Smooth muscle cell of the brain vasculature (primary cell): ENCODE measurements around the gene MTERF2.

Source experiments
- DNase-seq: peaks from one replicate; pipeline ENCODE4 v3.0.0-alpha.2; 2012; ENCODE audit warnings: low read depth, low spot score

The MTERF2 gene

DNA sequence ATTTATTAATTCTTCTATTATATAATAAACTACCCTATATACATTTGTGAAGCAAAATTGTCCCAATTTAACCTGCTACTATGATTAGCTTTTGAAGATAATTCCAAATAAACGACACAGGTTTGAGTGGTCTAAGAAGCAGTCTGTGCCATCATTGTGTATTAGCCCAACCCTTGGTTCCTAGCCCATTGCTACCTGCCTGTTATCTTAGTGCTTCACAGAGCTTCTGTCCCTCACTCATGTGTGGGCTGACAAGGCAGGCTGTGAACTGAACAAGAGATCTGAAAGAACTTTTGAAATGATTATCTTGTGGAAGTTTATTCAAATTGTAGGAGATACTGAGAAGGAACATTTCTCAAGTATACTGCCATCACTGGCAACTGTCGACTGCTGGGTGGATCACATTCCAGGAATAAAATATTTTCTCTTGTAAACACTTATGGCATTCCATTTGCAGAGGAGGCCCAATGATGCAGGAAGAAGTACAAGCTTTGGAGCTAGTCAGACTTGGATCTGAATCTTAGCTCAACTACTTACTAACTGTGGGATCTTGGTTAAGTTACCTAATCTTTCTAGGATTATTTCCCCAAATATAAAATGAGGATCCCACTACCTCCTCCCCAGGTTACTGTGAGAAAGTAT, 7.8 kb upstream of the MTERF2 start:
- DNase-seq, result no peak

DNA sequence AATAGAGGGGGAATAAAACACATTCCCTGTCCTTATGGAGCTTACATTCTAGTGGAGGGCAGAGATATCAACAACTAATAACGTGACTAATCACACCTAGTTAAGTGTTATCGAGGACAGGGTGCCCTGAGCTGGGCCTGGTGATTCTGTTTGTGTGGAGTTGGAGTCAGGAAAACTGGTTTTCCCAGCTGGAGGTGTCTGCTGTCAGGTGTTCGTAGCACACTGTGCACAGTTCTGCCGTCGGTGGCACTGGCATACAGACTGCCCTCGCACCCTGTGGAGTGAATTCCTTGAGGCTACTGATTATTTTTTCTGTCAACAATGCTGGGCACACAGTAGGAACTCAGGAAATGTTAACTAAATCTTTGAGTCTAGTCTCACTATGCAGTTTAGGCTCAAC, 900 bp upstream of the MTERF2 start:
- DNase-seq, result no peak

DNA sequence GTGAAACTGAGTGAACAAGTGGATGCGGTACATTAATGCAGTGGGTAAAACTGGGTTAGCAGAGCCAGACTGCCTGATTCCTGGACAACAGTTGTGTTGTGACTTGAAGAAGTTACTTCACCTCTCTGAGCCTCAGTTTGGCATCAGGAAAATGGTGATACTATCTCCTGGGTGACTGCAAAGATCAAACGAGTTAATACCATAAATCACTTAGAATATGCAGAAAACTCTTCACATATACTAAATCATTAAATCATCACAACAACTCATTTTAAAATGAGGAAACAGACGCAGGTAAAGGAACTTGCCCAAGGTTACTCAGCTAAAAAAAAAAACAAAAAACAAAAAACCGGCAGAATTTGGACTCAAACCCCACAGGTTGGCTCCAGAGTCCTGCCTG, 811 bp downstream of the MTERF2 start:
- no peak for DNase-seq

DNA sequence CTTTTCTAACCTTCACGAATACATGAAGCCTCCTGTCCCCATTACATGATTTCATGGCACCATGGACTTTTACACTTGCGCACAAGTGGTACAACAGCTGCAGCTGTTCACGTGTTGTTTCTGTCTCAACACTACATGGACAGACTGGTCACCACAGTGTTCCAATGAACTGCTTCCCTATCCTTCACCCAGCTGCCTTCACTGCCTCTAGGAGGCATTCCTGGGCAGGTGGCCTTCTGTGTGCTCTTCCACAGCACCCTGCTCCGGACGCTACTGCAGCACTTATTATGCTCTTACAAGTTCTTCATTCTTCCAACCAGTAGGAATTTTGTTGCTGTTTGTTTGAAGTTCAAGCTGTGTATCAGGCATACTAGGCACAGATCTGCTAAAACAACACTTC, 1.5 kb downstream of the MTERF2 start:
- no peak for DNase-seq

DNA sequence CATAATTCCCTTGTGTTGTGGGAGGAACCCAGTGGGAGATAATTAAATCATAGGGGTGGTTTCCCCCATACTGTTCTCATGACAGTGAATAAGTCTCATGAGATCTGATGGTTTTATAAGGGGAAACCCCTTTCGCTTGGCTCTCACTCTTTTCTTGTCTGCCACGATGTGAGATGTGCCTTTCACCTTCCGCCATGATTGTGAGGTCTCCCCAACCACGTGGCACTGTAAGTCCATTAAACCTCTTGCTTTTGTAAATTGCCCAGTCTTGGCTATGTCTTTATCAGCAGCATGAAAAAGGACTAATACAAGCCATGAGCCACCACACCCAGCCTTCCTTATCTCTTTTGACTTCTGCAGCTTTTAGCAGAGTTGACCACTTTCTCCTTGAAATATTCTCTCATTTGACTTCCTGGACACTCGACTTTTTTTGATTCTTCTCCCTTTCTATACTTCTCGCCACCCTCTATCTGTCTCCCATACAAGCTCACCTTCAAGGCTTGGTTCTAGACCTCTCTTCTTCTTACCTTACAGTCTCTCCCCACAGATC, 2.3 kb downstream of the MTERF2 start:
- no peak for DNase-seq

DNA sequence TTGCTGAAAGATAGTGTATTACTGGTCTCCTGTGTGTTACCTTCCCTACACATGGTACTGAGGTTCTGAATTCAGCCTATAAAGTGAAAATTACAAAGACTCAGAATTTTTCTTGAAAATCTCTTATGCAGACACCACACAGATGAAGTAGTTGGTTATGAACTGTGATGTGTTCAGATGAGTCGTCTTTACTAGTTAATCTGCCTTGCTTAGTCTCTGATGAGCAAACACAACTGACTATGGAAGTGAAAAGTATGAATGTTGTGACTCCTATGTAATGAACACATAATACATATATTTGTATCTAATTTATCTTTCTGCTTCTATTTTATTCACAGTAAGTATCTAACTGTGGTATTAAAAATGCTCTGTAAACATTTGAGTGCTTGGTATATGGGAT, 4.7 kb downstream of the MTERF2 start:
- no peak for DNase-seq

DNA sequence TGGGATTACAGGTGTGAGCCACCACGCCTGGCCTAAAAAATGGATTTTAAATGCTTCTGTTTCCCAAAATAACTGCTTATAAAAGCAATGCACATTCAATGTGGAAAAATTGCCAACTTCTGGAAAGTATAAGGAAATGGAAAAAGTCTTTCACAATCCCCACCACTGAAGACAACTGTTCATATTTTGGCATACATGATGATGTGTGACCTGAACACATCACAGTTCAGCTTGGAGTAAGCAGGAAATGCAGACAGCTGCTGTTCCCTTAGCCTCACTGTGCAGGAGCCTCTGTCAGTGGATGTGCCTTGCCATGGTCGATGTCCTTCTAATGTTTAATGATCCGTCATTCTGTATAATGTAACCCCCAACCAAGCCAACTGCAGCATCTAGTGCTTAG, 5.2 kb downstream of the MTERF2 start:
- DNase-seq, result no peak

DNA sequence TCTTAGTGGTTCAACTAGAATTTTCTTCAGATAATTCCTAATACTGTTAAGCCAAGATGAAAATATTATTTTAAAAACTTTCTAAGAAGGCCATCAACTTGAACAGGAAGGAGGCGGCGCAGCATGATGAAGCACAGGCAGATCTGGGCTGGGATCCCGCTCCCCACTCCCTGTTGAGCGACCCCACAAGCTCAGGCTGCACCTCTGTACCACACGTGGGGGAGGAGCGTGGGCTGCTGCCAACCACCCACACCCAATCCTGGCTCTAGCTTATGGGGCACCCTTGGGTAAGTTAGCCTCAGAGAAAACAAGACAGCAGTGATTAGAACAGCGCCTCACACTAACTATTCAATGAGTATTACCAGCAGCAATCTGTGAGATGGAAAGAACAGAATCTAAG, 6.0 kb downstream of the MTERF2 start:
- DNase-seq, result no peak

DNA sequence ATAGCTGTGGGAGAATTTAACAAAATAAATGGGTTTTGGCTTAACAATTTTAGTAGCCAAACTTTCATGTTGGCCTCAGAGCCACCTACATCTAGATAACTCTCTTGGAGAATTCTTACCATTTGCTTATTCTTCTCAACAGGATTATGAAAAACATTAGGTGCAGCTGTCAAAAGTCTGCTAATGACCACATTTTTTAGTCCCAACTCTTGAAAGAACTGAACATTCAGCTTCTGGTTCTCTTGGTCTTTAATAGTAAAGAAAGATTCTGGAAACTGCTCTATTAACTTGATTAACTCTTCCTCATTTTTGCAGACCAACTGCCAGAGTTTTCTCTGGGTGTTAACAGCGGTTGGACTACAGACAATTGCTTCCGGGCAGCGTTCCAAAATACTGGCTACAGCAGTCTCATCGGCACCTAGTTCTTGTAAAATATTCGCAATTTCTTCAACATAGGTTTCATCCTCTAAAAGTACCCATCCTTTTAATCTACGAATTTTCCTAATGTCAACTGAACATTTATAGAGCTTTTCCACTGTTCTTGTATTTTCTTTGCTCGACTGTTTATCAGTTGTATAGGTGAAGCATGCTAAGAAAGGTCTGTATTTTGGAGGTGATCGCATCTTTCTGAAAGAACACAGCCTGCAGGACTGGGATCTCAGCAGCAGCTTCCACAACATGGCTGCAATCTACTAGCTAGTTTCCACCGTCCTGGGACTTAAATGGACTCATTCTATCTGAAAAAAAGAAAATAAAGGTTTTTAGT, 8.7 kb downstream of the MTERF2 start:
- DNase-seq, result no peak

DNA sequence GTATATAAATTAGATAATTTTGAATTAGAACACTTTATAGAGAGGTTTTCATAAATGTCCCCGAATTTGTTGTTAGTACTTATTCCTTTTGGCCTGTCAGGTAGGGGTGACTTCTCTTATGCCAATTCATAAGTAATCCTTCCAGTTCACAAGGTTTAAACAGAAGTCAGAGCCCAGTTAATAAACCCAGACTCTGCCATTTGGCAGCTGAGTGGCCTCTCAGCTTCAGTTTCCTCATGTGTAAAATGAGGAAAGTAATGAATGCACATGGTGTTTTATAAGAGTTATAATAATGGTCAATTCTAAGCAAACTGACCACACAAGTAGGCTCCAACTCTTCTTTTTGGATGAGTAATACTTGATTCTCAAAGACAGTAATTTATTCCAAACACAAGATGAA, 10.3 kb downstream of the MTERF2 start:
- no peak for DNase-seq

DNA sequence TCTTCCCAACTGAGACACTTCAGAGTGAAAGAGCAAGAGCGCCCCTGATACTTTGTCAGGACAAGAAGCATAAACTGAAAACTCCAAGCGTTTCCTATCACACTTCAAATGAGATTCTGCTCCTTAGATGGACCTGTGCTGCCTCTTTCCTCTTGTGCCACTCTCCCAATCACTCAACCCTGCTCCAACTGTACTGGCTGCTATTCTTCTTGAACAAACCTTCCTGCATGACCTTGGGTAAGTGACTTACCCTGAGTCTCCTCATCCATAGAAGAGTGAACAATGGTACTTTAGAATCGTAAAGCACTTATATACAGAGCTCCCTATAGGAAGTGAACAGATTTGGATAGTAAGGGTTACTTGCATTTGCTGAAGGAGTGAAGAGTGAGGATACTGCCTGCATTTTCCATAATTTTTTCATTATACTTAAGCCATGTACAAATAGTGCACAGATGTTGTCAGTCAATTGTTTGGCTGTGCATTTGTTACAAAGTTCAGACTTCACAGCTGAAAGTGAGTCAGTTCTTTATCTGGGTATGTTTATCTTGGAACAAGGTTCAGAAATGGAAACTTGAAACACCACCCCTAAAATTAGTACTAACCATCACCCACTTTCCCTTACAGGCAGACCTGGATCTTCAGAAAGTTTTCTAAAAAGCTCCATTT, 10.8 kb downstream of the MTERF2 start:
- no peak for DNase-seq

DNA sequence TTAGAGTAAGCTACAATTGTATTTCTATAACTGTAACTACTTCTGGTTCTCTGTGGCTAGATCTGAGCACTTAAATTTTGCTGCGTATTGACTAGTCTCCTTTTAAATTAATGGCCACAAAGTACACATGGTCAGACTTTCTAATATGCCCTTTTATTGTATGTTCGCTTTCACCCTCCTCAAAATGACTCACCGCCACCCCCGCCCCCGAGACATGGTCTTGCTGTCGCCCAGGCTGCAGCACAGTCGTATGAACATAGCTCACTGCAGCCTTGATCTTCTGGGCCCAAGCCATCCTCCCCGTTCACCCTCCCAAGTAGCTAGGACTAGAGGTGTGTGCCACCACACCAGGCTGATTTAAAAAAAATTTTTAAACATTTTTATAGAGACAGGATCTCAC, 11.8 kb downstream of the MTERF2 start:
- DNase-seq, result no peak

DNA sequence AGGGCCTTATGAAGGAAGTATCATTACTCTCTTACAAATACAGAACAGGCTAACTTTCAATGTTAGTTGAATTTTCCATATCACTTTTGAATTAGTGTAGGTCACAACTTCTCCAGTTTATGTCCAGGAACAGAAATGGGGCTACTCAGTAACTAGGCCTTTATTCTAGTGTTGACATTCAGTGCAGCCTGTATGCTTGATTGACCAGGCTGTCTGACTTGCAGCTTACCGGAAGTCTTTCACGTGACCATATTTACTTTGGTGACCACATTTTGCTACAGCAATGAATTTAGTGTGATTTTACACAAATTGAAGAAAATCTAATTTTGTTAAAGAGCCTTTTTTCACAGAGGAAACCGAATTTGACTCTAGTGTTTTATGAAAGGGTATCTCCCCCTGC, 12.4 kb downstream of the MTERF2 start:
- no peak for DNase-seq

DNA sequence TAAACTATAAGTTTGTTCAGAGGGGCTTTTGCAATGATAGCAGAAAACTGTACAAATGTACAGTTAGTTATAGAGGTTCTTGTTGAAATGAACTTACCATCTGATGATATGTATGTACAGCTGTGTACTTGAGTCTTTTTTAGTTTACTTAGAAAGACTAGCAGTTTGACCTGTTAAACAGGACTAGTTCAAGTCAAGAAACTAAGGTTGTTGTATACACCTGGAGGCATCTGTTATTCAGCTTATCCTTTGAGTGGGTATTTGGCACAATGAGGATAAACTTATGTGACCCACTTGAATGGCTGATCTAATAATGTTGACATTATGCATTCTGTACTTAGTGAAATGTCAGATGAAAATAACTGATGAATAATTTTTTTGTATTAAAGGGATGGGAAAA, 13.4 kb downstream of the MTERF2 start:
- no peak for DNase-seq

DNA sequence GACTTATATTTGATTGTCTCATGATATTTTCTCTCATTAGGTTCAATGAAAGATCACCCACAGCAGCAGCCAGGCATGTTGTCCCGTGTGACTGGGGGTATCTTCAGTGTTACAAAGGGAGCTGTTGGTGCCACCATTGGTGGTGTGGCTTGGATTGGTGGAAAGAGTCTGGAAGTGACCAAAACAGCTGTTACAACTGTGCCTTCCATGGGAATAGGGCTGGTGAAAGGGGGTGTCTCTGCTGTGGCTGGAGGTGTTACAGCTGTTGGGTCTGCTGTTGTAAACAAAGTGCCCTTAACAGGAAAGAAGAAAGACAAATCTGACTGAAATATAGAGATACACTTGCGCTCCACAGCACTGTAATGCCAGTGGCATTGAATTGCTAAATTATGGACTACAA, 15.9 kb downstream of the MTERF2 start:
- no peak for DNase-seq

DNA sequence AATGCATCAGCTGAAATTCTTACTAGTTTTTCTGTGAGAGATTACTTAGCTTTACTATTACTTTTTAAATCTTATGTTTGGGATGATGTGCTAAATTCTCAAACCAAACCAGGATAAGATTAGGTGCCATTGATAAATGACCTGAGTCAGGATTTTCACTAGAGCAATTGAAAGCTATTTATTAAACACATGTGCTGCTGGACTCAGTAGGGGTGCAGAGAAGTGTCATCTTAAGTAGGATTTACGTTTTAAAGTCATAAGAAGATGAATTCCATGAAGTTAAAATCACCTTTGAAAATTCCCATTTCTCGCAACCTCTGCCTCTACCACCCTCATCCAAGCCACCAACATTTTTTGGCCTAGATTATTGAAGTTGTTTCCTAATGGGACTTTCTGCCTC, 22.4 kb downstream of the MTERF2 start:
- DNase-seq, result no peak

DNA sequence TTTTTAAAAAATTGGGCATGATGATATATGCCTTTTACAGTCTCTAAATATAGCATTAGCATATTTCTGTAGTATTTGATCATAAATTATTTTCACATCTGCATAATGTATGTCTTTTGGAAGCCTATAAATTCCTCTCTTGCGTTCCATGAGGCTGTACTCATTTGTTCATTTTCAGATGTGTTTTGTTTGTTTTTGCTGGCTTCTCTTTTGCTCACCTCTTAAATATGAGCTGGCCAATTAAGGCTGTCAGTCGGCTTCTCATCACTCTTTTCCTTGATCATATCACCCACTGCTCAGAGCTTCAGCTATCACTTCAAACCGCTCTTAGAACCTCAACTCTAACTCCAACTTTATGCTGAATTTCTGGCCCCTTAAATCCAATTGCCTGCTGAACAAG, 24.7 kb downstream of the MTERF2 start:
- no peak for DNase-seq

DNA sequence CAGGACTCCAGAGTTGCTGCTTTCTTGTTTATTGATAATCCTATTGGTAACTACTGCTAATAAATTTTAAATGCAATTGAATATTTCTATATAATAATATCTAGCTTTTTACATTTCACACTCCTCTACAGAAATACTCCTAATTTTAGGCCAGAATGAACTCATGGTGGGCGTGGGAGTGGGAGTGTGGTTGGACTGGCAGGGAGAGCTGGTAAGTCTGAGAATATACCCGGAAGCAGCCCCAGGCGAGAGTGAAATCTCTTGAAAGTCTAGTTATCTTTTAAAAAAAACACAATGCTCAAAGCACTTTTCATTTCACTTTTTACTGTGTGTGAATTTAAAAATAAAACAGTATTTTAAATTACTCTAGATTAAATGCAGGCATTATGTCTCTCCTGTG, 26.5 kb downstream of the MTERF2 start:
- DNase-seq, result no peak

DNA sequence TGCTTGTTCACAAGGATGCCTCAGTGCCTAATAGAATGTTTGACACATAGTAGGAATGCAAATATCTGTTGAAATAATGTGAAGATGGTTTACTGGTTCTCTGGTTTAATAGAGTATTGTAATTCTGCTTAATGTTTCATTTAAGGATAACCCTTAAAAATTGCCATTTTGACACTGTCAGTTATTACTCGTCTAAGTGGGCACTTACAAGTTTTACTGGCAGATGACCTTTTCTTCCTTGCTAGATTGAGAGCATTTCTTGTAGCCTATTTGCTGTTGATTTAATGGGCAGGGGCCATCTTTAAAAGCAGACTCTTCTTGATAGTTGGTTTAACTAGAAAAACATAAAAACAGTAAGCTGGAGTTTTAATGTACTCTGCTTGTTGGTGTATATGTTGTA, 29.4 kb downstream of the MTERF2 start:
- DNase-seq, result no peak

DNA sequence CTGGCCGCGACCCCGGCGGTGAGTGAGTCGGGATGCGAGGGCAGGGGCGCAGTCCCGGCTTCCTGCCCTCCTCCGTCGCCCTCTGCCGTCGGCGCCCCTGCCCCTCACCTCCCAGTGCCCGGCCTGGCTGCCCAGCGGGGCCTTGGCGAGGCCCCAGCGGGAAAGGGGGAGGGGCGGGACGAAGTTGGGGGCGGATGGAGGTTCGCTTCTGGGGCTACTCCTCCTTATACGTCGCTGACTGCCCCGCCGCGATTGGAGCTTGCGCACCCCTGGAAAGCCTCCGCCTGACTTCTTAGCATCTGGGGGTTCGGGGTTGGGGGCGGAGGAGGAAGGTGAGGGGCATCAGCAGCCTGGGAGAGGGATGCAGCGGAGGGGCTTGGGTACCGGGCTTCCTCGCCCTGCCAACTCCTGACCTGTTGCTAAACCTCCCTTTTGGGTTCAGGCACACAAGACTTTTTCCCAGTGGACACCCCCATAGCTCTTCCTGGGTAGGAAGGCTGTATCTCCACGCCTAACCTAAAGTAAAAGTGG, 30.8 kb downstream of the MTERF2 start:
- DNase-seq, result no peak

DNA sequence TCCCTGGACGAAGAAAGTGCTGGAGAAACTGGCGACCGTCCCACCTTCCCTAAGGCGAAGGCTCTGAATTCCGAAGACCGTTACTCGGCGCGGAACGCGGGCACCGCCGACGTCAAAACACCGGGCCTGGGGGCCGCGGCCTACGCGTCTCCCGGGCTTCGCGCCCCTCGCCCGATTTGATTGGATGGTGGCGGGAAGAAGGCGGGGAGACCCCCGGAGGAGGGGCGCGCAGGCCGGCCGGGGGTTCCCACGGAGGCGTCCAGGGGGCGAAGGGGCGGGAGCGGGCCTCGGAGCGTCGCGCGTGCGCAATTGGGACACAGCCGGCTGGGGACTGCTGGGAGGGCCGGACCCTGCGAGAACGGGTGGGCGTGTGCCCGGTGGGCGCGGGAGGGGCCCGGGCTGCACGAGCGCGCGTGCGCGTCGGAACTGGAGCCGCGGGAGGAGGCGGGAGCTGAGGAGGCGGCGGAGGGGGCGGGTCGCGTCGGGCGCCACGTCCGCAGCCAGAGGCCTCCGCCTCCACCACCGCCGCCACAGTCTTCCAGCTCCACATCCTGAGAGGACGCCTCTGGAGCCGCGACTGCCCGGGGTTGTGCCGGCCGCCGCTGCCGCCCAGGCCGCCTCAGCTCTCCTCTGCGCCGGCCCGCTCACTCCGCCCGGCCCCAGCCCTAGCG, 31.4 kb downstream of the MTERF2 start, which contains the start of gene TMEM263:
TSS of gene TMEM263 (plus strand) at position 531 of the 671 bp plus-strand sequence. CDS start 11,210 bp downstream, outside the sequence.
- DNase-seq, result peak; percentile 91
